HL-60 (cell line): ENCODE results near the gene RSPH1.

ENCODE experiments used
- DNase-seq, 2 experiments: peaks; one replicate each; pipeline ENCODE4 v3.0.0-alpha.2; 2010 to 2020; ENCODE audit warnings: low read depth in 1 of 2, low spot score in 1 of 2
- H3K27ac ChIP-seq: fragments of 250-450 bp; sonication (Bioruptor Pico); replicated peaks from 2 replicates; pipeline ENCODE4 v1.5.1; 2020; ENCODE audit warnings: mild to moderate bottlenecking, moderate library complexity
- H3K27me3 ChIP-seq: fragments of 250-450 bp; sonication (Bioruptor Pico); 2 replicates; pipeline ENCODE4 v1.5.1; 2021; ENCODE audit warnings: mild to moderate bottlenecking, moderate library complexity; ENCODE audit not compliant: insufficient read depth, poor library complexity, severe bottlenecking
- H3K4me3 ChIP-seq: replicated peaks from 2 replicates; pipeline ENCODE4 v1.5.1; 2011; ENCODE audit warnings: mild to moderate bottlenecking, control low read depth, low read length; ENCODE audit not compliant: insufficient read depth
- GABPA ChIP-seq: IDR thresholded peaks from 2 replicates; pipeline ENCODE4 v1.6.1; 2012; ENCODE audit warnings: low read depth
- POLR2AphosphoS5 ChIP-seq: IDR thresholded peaks from 2 replicates; pipeline ENCODE4 v1.6.1; 2012; ENCODE audit warnings: low read depth
- REST ChIP-seq: IDR thresholded peaks from 2 replicates; pipeline ENCODE4 v1.6.1; 2012; ENCODE audit warnings: low read depth; ENCODE audit not compliant: insufficient replicate concordance
- SPI1 ChIP-seq: IDR thresholded peaks from 2 replicates; pipeline ENCODE4 v1.6.1; 2012; ENCODE audit warnings: low read depth, mild to moderate bottlenecking, borderline replicate concordance
- TF ChIP-seq, protein P1 (sequence below): IDR thresholded peaks from one replicate; pipeline ENCODE4 v1.5.1; 2011; ENCODE audit warnings: low read length, control low read depth, inconsistent platforms; ENCODE audit not compliant: insufficient read depth

Gene RSPH1

DNA sequence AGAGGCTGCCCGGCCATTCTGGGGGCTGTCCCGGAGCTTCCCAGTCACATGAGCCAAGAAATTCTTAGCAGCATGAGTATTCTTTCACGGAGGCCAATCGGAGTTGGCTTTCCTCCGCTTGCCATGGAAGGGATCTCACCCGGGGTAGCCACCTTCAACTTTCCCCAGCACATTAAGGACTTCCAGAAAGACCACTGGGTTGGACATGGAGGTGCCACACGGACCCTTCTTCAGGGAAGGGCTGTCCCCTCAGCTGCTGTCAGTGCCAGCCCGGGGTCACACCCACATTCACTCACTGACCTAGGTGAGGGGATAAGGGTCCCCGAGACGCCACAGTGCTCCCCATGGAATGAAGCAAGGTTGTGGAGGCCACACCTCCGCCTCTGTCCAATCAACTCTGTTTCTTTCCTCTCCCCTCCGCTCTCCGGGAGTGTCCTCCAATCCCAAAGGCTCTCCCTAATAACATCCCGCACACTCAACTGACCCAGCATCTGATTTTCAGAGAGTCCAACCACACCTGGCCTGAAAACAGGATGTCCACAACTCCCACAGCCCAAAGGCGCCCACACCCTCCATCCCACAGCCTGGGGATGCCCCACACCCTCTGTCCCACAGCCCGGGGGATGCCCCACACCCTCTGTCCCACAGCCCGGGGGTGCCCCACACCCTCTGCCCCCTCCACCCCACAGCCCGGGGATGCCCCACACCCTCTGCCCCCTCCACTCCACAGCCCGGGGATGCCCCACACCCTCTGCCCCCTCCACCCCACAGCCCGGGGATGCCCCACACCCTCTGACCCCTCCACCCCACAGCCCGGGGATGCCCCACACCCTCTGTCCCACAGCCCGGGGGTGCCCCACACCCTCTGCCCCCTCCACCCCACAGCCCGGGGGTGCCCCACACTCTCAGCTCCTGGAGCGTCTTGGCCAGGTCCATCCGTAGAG, 19.4 kb downstream of the RSPH1 start:
- no peak overlapping the region for H3K27ac ChIP-seq
- no peak for TF ChIP-seq REST
- TF ChIP-seq, protein P1, sequence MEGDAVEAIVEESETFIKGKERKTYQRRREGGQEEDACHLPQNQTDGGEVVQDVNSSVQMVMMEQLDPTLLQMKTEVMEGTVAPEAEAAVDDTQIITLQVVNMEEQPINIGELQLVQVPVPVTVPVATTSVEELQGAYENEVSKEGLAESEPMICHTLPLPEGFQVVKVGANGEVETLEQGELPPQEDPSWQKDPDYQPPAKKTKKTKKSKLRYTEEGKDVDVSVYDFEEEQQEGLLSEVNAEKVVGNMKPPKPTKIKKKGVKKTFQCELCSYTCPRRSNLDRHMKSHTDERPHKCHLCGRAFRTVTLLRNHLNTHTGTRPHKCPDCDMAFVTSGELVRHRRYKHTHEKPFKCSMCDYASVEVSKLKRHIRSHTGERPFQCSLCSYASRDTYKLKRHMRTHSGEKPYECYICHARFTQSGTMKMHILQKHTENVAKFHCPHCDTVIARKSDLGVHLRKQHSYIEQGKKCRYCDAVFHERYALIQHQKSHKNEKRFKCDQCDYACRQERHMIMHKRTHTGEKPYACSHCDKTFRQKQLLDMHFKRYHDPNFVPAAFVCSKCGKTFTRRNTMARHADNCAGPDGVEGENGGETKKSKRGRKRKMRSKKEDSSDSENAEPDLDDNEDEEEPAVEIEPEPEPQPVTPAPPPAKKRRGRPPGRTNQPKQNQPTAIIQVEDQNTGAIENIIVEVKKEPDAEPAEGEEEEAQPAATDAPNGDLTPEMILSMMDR = no peak
- TF ChIP-seq GABPA = no peak
- no peak for TF ChIP-seq POLR2AphosphoS5
- TF ChIP-seq SPI1 = no peak
- no peak overlapping the region for H3K4me3 ChIP-seq
- no peak for DNase-seq
- H3K27me3 ChIP-seq = no peaks in the 10 kb centered on the region

DNA sequence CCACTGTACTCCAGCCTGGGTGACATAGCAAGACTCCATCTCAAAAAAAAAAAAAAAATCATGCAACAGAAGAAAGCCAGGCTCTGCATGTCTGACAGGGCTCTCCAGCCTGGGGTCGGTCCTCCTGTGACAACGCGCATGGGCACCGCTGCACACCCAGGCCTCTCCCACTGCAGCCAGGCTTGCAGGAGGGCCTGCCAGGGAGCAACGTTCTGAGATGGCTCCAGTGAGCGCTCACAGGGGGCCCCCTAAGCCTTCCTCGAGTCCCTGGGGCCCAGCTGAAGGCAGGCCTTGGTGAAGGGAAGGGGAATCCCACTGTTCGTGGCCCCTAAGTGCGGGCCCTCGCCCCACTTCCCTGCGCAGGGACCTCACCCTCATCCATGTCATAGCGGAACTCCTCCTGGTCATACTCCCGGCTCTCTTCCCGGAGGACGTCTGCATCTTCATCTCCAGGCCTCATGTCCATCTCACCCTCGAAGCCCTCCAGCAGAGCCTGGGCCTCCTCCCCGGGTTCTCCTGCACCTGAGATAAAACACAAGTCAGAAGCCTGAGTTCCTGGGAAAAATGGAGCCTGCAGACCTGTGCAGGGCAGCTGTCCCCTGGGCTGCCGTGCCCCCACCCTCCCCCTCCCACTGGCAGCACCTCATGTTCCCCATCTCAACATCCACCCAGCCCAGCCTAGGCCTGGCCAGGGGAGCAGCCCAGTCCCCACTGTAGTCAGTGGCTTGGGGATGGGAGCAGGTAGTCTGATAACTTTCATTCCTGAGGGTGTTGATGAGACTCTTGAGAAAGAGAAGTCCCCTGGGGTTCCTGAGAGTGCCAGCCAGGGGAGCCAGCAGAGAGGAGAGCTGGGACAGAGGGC, 20.3 kb downstream of the RSPH1 start:
- TF ChIP-seq REST = no peak
- TF ChIP-seq SPI1 = no peak
- TF ChIP-seq GABPA = no peak
- TF ChIP-seq, protein P1 = no peak
- no peak for TF ChIP-seq POLR2AphosphoS5
- no peaks in the 10 kb centered on the region for H3K27me3 ChIP-seq
- no peak overlapping the region for H3K4me3 ChIP-seq
- no peak overlapping the region for H3K27ac ChIP-seq
- DNase-seq = no peak

GRCh38 chr21:42475036-42475435, 21.0 kb downstream of the RSPH1 start:
- no peak overlapping the region for H3K27ac ChIP-seq
- no peak for DNase-seq
- no peak overlapping the region for H3K4me3 ChIP-seq

More at GRCh38 chr21:42475036-42475435, 21.0 kb downstream of the RSPH1 start:
- no peak for TF ChIP-seq SPI1
- TF ChIP-seq, protein P1 = no peak
- no peak for TF ChIP-seq POLR2AphosphoS5
- no peak for TF ChIP-seq REST
- no peak for TF ChIP-seq GABPA
- no peaks in the 10 kb centered on the region for H3K27me3 ChIP-seq
